Activated gamma-delta T cell (primary cell): ENCODE measurements around the gene TPPP3.

Experiments used
- DNase-seq: peaks from one replicate; lab custom pipeline; 2025; lab: John Stamatoyannopoulos, UW

The TPPP3 gene

DNA sequence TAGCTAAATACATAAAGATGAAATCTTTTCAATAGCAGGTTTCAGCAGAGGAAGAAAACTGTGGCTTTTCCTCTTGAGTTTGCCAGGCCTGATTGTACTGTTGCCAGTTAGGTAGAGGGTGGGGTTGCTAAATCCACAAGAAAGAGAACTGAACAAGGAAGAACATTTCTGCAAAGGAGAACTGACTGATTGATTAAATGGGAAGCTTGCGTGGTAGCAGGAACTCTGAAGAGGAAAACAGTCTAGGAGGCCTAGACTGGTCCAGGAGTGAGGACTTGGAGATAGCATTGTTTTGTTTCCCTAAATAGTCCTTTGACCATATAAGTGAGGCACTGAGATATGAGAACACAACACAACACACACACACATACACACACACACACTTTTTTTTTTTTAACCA lies 47.9 kb downstream of the TPPP3 start:
- DNase-seq = no peak

DNA sequence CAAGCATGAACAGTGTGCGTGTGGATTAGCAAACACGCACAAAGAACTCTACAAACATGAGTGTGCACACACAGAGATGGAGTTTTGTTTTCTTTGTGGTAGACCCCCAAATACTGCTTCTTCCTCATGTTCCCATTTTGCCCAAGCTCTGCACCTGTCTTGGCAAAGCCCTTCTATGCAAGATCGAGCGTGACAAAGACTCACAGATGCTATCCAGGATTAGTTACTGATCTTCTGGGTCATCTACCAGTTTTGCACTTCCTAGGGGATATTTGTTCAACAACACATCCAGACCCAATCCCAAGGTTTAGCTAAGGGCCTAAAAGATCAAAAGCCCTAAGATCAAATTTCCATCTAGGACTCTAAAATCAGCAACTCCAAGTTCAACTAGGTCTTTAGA lies 50.7 kb downstream of the TPPP3 start:
- no peak for DNase-seq

DNA sequence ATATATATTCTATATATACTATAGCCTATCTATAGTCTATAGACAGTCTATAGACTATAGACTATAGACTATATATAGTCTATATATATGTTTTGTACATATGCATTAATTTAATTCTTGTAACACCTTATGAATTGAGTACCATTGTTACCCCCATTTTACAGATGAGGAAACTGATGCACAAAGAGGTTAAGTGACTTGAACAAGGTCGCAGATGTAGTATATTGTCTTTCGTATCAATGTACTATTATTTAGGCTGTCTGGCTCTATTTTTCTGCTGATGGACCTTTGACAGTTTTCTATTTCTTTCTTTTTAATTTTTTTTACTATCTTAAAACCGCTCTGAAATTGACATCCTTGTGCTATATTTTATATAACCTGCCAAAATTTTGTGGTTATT lies 52.0 kb downstream of the TPPP3 start:
- DNase-seq = no peak
